SK-N-SH treated with all-trans-retinoic acid at 6 μM for 48 hours (cell line): ENCODE measurements around the gene CXorf66.

Experiments
- ATAC-seq: fragments of 200-7000 bp; cut with Tn5 transposase; 3 replicates; pipeline ENCODE4 v1.9.1; 2020; ENCODE audit warnings: mild to moderate bottlenecking, moderate library complexity
- ARNTL ChIP-seq: fragments of 450-650 bp; formaldehyde crosslinking; IDR thresholded peaks from 2 replicates; pipeline ENCODE4 v1.5.0; 2020; ENCODE audit warnings: low read depth, mild to moderate bottlenecking, moderate library complexity, borderline replicate concordance
- BACH2 ChIP-seq: fragments of 250-450 bp; sonication (Bioruptor Pico); IDR thresholded peaks from 2 replicates; pipeline ENCODE4 v1.9.0; 2021; ENCODE audit warnings: mild to moderate bottlenecking, borderline replicate concordance
- CSDC2 ChIP-seq: fragments of 250-450 bp; sonication (Bioruptor Pico); IDR thresholded peaks from 2 replicates; pipeline ENCODE4 v1.5.0; 2020; ENCODE audit warnings: mild to moderate bottlenecking, moderate library complexity
- ESRRG ChIP-seq: fragments of 250-450 bp; sonication (Bioruptor Pico); IDR thresholded peaks from 2 replicates; pipeline ENCODE4 v1.6.1; 2021; ENCODE audit warnings: mild to moderate bottlenecking
- ISL1 ChIP-seq: fragments of 250-450 bp; sonication (Bioruptor Pico); IDR thresholded peaks from 2 replicates; pipeline ENCODE4 v2.1.2; 2022; ENCODE audit warnings: mild to moderate bottlenecking, moderate library complexity
- OSR1 ChIP-seq: fragments of 250-450 bp; sonication (Bioruptor Pico); IDR thresholded peaks from 2 replicates; pipeline ENCODE4 v1.8.0; 2022; ENCODE audit warnings: moderate library complexity, mild to moderate bottlenecking, inconsistent platforms
- RARB ChIP-seq: fragments of 250-450 bp; sonication (Bioruptor Pico); IDR thresholded peaks from 2 replicates; pipeline ENCODE4 v1.8.0; 2021; ENCODE audit warnings: mild to moderate bottlenecking, moderate library complexity
- SNAI2 ChIP-seq: fragments of 250-450 bp; sonication (Bioruptor Pico); IDR thresholded peaks from 2 replicates; pipeline ENCODE4 v1.5.0; 2020; ENCODE audit warnings: mild to moderate bottlenecking, moderate library complexity
- TCF4 ChIP-seq: fragments of 250-450 bp; sonication (Bioruptor Pico); IDR thresholded peaks from 2 replicates; pipeline ENCODE4 v1.8.0; 2021; ENCODE audit warnings: mild to moderate bottlenecking, moderate library complexity, borderline replicate concordance
- TOX ChIP-seq: fragments of 250-450 bp; sonication (Bioruptor Pico); IDR thresholded peaks from 2 replicates; pipeline ENCODE4 v1.8.0; 2021; ENCODE audit warnings: mild to moderate bottlenecking, moderate library complexity, borderline replicate concordance
- TSHZ2 ChIP-seq: fragments of 250-450 bp; sonication (Bioruptor Pico); IDR thresholded peaks from 2 replicates; pipeline ENCODE4 v1.5.0; 2020; ENCODE audit warnings: mild to moderate bottlenecking, moderate library complexity
- ZC3H10 ChIP-seq: fragments of 250-450 bp; sonication (Bioruptor Pico); IDR thresholded peaks from 2 replicates; pipeline ENCODE4 v1.5.1; 2021; ENCODE audit warnings: mild to moderate bottlenecking, moderate library complexity
- ZFP3 ChIP-seq: fragments of 250-450 bp; sonication (Bioruptor Pico); IDR thresholded peaks from 2 replicates; pipeline ENCODE4 v1.5.0; 2020; ENCODE audit warnings: mild to moderate bottlenecking, moderate library complexity
- ZFP30 ChIP-seq: fragments of 450-650 bp; formaldehyde crosslinking; IDR thresholded peaks from 2 replicates; pipeline ENCODE4 v1.5.0; 2022; ENCODE audit warnings: mild to moderate bottlenecking, moderate library complexity
- ZNF565 ChIP-seq: fragments of 450-650 bp; formaldehyde crosslinking; conservative IDR thresholded peaks from 2 replicates; pipeline ENCODE4 v1.5.0; 2020; ENCODE audit warnings: low read depth, mild to moderate bottlenecking, moderate library complexity
- ZNF70 ChIP-seq: fragments of 450-650 bp; formaldehyde crosslinking; IDR thresholded peaks from 2 replicates; pipeline ENCODE4 v1.5.0; 2020; ENCODE audit warnings: mild to moderate bottlenecking, moderate library complexity
- ZNF8 ChIP-seq: fragments of 450-650 bp; formaldehyde crosslinking; IDR thresholded peaks from 2 replicates; pipeline ENCODE4 v1.5.0; 2020; ENCODE audit warnings: mild to moderate bottlenecking, moderate library complexity
- TF ChIP-seq, protein P1 (sequence below): fragments of 250-450 bp; sonication (Bioruptor Pico); IDR thresholded peaks from 2 replicates; pipeline ENCODE4 v1.8.0; 2021; ENCODE audit warnings: low read depth, mild to moderate bottlenecking, moderate library complexity, borderline replicate concordance
- TF ChIP-seq, protein P2 (sequence below): fragments of 250-450 bp; sonication (Bioruptor Pico); IDR thresholded peaks from 2 replicates; pipeline ENCODE4 v1.8.0; 2020; ENCODE audit warnings: mild to moderate bottlenecking, moderate library complexity, borderline replicate concordance
- TF ChIP-seq, protein P3 (sequence below): fragments of 250-450 bp; sonication (Bioruptor Pico); IDR thresholded peaks from 2 replicates; pipeline ENCODE4 v1.5.1; 2020; ENCODE audit warnings: low read depth, mild to moderate bottlenecking, moderate library complexity
- TF ChIP-seq, protein P4 (sequence below): fragments of 250-450 bp; sonication (Bioruptor Pico); IDR thresholded peaks from 2 replicates; pipeline ENCODE4 v1.5.1; 2021; ENCODE audit warnings: mild to moderate bottlenecking, moderate library complexity

The CXorf66 gene

DNA sequence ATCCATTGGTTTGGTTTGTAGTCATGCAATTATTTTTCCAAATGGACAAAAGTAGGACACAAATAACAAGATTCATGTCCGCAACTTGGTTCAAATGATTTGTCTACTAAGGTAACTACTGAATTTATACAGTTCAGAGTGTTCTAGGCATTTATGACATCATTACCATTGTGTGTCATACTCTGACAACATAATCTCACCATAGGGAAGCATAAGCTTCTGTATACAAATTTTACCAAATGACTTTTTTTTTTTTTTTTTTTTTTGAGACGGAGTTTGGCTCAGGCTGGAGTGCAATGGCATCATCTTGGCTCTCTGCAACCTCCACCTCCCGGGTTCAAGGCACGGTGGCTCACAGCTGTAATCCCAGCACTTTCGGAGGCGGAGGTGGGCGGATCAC is at the start of gene CXorf66:
CXorf66 (minus strand) TSS at position 101 of the 400 bp plus-strand sequence; CDS start at position 76, 25 bp downstream.
- no peak for ATAC-seq
- TF ChIP-seq SNAI2 (CRISPR knock-in tag) (no peak), ESRRG (CRISPR knock-in tag) (no peak)

- no peak for ATAC-seq
- TF ChIP-seq RARB (CRISPR knock-in tag): no peak
- TF ChIP-seq OSR1 (CRISPR knock-in tag): no peak
- TF ChIP-seq ESRRG (CRISPR knock-in tag): no peak
- TF ChIP-seq ZC3H10: no peak
- no peak for TF ChIP-seq TSHZ2 (CRISPR knock-in tag)
- no peak for TF ChIP-seq ARNTL
- TF ChIP-seq ZNF8 (CRISPR knock-in tag): no peak
- TF ChIP-seq ISL1: no peak
- no peak for TF ChIP-seq ZFP3
- TF ChIP-seq, protein P1, sequence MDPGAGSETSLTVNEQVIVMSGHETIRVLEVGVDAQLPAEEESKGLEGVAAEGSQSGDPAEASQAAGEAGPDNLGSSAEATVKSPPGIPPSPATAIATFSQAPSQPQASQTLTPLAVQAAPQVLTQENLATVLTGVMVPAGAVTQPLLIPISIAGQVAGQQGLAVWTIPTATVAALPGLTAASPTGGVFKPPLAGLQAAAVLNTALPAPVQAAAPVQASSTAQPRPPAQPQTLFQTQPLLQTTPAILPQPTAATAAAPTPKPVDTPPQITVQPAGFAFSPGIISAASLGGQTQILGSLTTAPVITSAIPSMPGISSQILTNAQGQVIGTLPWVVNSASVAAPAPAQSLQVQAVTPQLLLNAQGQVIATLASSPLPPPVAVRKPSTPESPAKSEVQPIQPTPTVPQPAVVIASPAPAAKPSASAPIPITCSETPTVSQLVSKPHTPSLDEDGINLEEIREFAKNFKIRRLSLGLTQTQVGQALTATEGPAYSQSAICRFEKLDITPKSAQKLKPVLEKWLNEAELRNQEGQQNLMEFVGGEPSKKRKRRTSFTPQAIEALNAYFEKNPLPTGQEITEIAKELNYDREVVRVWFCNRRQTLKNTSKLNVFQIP (CRISPR knock-in tag): no peak
- TF ChIP-seq, protein P2, sequence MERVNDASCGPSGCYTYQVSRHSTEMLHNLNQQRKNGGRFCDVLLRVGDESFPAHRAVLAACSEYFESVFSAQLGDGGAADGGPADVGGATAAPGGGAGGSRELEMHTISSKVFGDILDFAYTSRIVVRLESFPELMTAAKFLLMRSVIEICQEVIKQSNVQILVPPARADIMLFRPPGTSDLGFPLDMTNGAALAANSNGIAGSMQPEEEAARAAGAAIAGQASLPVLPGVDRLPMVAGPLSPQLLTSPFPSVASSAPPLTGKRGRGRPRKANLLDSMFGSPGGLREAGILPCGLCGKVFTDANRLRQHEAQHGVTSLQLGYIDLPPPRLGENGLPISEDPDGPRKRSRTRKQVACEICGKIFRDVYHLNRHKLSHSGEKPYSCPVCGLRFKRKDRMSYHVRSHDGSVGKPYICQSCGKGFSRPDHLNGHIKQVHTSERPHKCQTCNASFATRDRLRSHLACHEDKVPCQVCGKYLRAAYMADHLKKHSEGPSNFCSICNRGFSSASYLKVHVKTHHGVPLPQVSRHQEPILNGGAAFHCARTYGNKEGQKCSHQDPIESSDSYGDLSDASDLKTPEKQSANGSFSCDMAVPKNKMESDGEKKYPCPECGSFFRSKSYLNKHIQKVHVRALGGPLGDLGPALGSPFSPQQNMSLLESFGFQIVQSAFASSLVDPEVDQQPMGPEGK (CRISPR knock-in tag): no peak
- no peak for TF ChIP-seq CSDC2 (CRISPR knock-in tag)
- TF ChIP-seq ZFP30: no peak
- TF ChIP-seq SNAI2 (CRISPR knock-in tag): no peak
- TF ChIP-seq, protein P3, sequence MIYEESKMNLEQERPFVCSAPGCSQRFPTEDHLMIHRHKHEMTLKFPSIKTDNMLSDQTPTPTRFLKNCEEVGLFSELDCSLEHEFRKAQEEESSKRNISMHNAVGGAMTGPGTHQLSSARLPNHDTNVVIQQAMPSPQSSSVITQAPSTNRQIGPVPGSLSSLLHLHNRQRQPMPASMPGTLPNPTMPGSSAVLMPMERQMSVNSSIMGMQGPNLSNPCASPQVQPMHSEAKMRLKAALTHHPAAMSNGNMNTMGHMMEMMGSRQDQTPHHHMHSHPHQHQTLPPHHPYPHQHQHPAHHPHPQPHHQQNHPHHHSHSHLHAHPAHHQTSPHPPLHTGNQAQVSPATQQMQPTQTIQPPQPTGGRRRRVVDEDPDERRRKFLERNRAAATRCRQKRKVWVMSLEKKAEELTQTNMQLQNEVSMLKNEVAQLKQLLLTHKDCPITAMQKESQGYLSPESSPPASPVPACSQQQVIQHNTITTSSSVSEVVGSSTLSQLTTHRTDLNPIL: no peak
- no peak for TF ChIP-seq ZNF70
- no peak for TF ChIP-seq TOX
- TF ChIP-seq BACH2 (CRISPR knock-in tag): no peak
Measured at GRCh38 chrX:139982856-139983255, 17.5 kb upstream of the CXorf66 start.

- ATAC-seq: no peak
- no peak for TF ChIP-seq RARB (CRISPR knock-in tag)
- no peak for TF ChIP-seq ESRRG (CRISPR knock-in tag)
- no peak for TF ChIP-seq ZFP3
- TF ChIP-seq ZFP30: no peak
- TF ChIP-seq, protein P2 (CRISPR knock-in tag): no peak
- TF ChIP-seq ARNTL: no peak
- TF ChIP-seq TOX: no peak
- TF ChIP-seq SNAI2 (CRISPR knock-in tag): no peak
- TF ChIP-seq ZNF565 (CRISPR knock-in tag): no peak
- TF ChIP-seq CSDC2 (CRISPR knock-in tag): no peak
- no peak for TF ChIP-seq ISL1
- TF ChIP-seq, protein P3: no peak
- TF ChIP-seq ZNF70: no peak
- TF ChIP-seq OSR1 (CRISPR knock-in tag): no peak
- no peak for TF ChIP-seq TSHZ2 (CRISPR knock-in tag)
- TF ChIP-seq TCF4 (CRISPR knock-in tag): no peak
- TF ChIP-seq, protein P4, sequence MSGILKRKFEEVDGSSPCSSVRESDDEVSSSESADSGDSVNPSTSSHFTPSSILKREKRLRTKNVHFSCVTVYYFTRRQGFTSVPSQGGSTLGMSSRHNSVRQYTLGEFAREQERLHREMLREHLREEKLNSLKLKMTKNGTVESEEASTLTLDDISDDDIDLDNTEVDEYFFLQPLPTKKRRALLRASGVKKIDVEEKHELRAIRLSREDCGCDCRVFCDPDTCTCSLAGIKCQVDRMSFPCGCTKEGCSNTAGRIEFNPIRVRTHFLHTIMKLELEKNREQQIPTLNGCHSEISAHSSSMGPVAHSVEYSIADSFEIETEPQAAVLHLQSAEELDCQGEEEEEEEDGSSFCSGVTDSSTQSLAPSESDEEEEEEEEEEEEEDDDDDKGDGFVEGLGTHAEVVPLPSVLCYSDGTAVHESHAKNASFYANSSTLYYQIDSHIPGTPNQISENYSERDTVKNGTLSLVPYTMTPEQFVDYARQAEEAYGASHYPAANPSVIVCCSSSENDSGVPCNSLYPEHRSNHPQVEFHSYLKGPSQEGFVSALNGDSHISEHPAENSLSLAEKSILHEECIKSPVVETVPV (CRISPR knock-in tag): no peak
Measured at GRCh38 chrX:139974471-139974870, 9.2 kb upstream of the CXorf66 start.
